Epithelial cell of proximal tubule (primary cell): Measurements from ENCODE around the gene CNIH4. TPM values are rescaled to one million over a fixed set of nuclear protein-coding genes. Genes with fewer than 3 reads are reported as not detected.

Source experiments
- DNase-seq: peaks from one replicate; pipeline ENCODE4 v3.0.0-alpha.2; 2011; ENCODE audit warnings: low read depth
- H3K4me3 ChIP-seq: 2 replicates; pipeline ENCODE4 v1.5.1; 2011; ENCODE audit warnings: low read depth, mild to moderate bottlenecking, low read length
- CTCF ChIP-seq: conservative IDR thresholded peaks from 2 replicates; pipeline ENCODE4 v1.5.1; 2012; ENCODE audit warnings: low read depth, mild to moderate bottlenecking, low read length
- total RNA-seq: library from RNA; depleted of rRNA; stranded (reverse); fragments of >200 nt; gene quantifications from 2 replicates; pipeline ENCODE4 v1.2.3, GENCODE V29; 2015

Gene CNIH4
- total RNA-seq, 1 donor from 2014 or later: 76.0 TPM

GRCh38 chr1:224387943-224388342, 31.3 kb downstream of the CNIH4 start:
- DNase-seq: no peak
- TF ChIP-seq CTCF: no peak
- H3K4me3 ChIP-seq: no peak overlapping the region

- DNase-seq: no peak
- no peak overlapping the region for H3K4me3 ChIP-seq
Measured at GRCh38 chr1:224390517-224390916, 33.8 kb downstream of the CNIH4 start.

GRCh38 chr1:224392411-224393249, 36.0 kb downstream of the CNIH4 start:
- no peak for DNase-seq
- H3K4me3 ChIP-seq: no peak overlapping the region
- TF ChIP-seq CTCF: no peak

More at GRCh38 chr1:224390517-224390916, 33.8 kb downstream of the CNIH4 start:
- no peak for TF ChIP-seq CTCF

- no peak for TF ChIP-seq CTCF
- no peak for DNase-seq
Measured at GRCh38 chr1:224393294-224393693, 36.6 kb downstream of the CNIH4 start.

GRCh38 chr1:224399887-224400286, 43.2 kb downstream of the CNIH4 start:
- no peak for DNase-seq
- no peak overlapping the region for H3K4me3 ChIP-seq
- no peak for TF ChIP-seq CTCF

More at GRCh38 chr1:224393294-224393693, 36.6 kb downstream of the CNIH4 start:
- no peak overlapping the region for H3K4me3 ChIP-seq

GRCh38 chr1:224402472-224403036, 45.9 kb downstream of the CNIH4 start:
- H3K4me3 ChIP-seq: no peak overlapping the region
- TF ChIP-seq CTCF: no peak
- DNase-seq: no peak
